T-cell (primary cell): ENCODE data around the gene U2AF2. TPM values are rescaled to one million over a fixed set of nuclear protein-coding genes. Genes with fewer than 3 reads are reported as not detected.

Experiments
- ATAC-seq, 4 experiments: fragments of 200-7000 bp in 3 of 4; fragments of 150-1000 bp in 1 of 4; cut with Tn5 transposase; replicated peaks in 1 of 4; 1 replicate in 3 of 4; 2 replicates in 1 of 4; pipeline ENCODE4 v1.10.0; 2021; ENCODE audit warnings: moderate library complexity in 3 of 4, mild to moderate bottlenecking in 2 of 4, moderate number of reproducible peaks in 1 of 4
- CTCF ChIA-PET, 2 donors: fragments of 300-600 bp; sonication (Branson Sonifier 250); formaldehyde crosslinking; loops; one replicate each; lab custom pipeline; 2022; ENCODE audit warnings: antibody characterized with exemption in 2 of 2; lab: Charles Lee
- POLR2A ChIA-PET, 2 donors: fragments of 300-600 bp; sonication (Branson Sonifier 250); formaldehyde crosslinking; loops; one replicate each; lab custom pipeline; 2022; ENCODE audit warnings: antibody characterized with exemption in 2 of 2; lab: Charles Lee
- DNase-seq, 35 experiments: peaks; one replicate each; pipeline versions ENCODE4 v3.0.0 to v3.0.0-alpha.2; 2013 to 2023
- H3K27ac ChIP-seq: one replicate; pipeline ENCODE4 v1.5.1; 2013; ENCODE audit warnings: low read length
- H3K27me3 ChIP-seq, 2 experiments: replicated peaks in 1 of 2; 1 replicate in 1 of 2; 2 replicates in 1 of 2; pipeline versions ENCODE4 v1.6.1 to v1.7.0; 2013; ENCODE audit warnings: low read length in 1 of 2, mixed read lengths in 1 of 2; ENCODE audit not compliant: control insufficient read depth in 2 of 2, insufficient read depth in 2 of 2; ENCODE audit errors: extremely low read depth in 1 of 2
- H3K36me3 ChIP-seq, 2 donors: 1 replicate in 1 of 2; 2 replicates in 1 of 2; pipeline versions ENCODE4 v1.6.1 to v1.7.0; 2013; ENCODE audit warnings: low read length in 1 of 2; ENCODE audit not compliant: control insufficient read depth in 2 of 2, insufficient read depth in 1 of 2; ENCODE audit errors: extremely low read depth in 1 of 2
- H3K4me1 ChIP-seq, 2 experiments: 1 replicate in 1 of 2; 2 replicates in 1 of 2; pipeline versions ENCODE4 v1.6.1 to v1.7.0; 2013; ENCODE audit warnings: low read length in 2 of 2, mixed read lengths in 1 of 2; ENCODE audit not compliant: insufficient read depth in 2 of 2, control insufficient read depth in 1 of 2; ENCODE audit errors: extremely low read depth in 1 of 2
- H3K4me3 ChIP-seq, 2 donors: 1 replicate in 1 of 2; 2 replicates in 1 of 2; pipeline versions ENCODE4 v1.5.1 to v1.7.0; 2013; ENCODE audit warnings: mild to moderate bottlenecking in 2 of 2, low read length in 1 of 2, moderate library complexity in 1 of 2; ENCODE audit not compliant: control insufficient read depth in 1 of 2; ENCODE audit errors: extremely low read depth in 1 of 2
- H3K9me3 ChIP-seq: 2 replicates; pipeline ENCODE4 v1.7.0; 2013
- H3K27ac Mint-ChIP-seq, 2 donors: one replicate each; pipeline ENCODE4 v1.8.0; 2020 to 2021; ENCODE audit warnings: mild to moderate bottlenecking in 2 of 2, mixed read lengths in 2 of 2
- H3K27me3 Mint-ChIP-seq, 2 donors: one replicate each; pipeline ENCODE4 v1.8.0; 2021 to 2022; ENCODE audit warnings: mixed read lengths in 2 of 2
- H3K36me3 Mint-ChIP-seq: one replicate; pipeline ENCODE4 v1.8.0; 2021; ENCODE audit warnings: mixed read lengths
- H3K4me1 Mint-ChIP-seq, 3 donors: one replicate each; pipeline ENCODE4 v1.8.0; 2020 to 2022; ENCODE audit warnings: mixed read lengths in 3 of 3, mild to moderate bottlenecking in 1 of 3
- H3K4me3 Mint-ChIP-seq, 3 donors: one replicate each; pipeline ENCODE4 v1.8.0; 2020 to 2022; ENCODE audit warnings: mild to moderate bottlenecking in 3 of 3, mixed read lengths in 3 of 3, moderate library complexity in 3 of 3
- H3K9me3 Mint-ChIP-seq, 3 donors: one replicate each; pipeline ENCODE4 v1.8.0; 2020 to 2022; ENCODE audit warnings: mixed read lengths in 3 of 3
- WGBS: methylation state at CpG from one replicate; pipeline ENCODE4 v1.1.5; 2013; ENCODE audit warnings: missing lambda C conversion rate; ENCODE audit not compliant: insufficient coverage; 5-methylcytosine and 5-hydroxymethylcytosine counted together
- total RNA-seq, 35 experiments: library from RNA in 6 of 35; stranded (reverse) in 6 of 35; fragments of 120-200 nt in 1 of 35; gene quantifications; one replicate each; pipeline versions ENCODE4 v1.2.1 to v1.2.4 and lab custom pipeline; 2013 to 2026

The U2AF2 gene
- total RNA-seq, 5 donors from 2014 or later (not counting 1 experiment from before 2014, with no cell fraction given) = 254 to 310 (median 303) TPM

- Histone ChIP-seq H3K4me1 (peaks cover 10 to 59% of the 10 kb centered on the region in 2 experiments), H3K9me3 (no peaks in the 10 kb centered on the region), H3K27me3 (no peaks in the 10 kb centered on the region), H3K4me3 (no peak overlapping the region), H3K27ac (no peak overlapping the region), H3K36me3 (peaks cover 26 to 69% of the 10 kb centered on the region in 2 donors)
- no peak for ATAC-seq
- no peak for DNase-seq
- no peak overlapping the region for H3K27ac Mint-ChIP-seq
- H3K27me3 Mint-ChIP-seq = no peaks in the 10 kb centered on the region
- H3K4me3 Mint-ChIP-seq = no peak overlapping the region
- WGBS = 99% methylated on average over 15 of the region's 20 CpGs
- peaks cover 36% of the 10 kb centered on the region for H3K36me3 Mint-ChIP-seq
- ChIA-PET POLR2A (no interaction called here), CTCF (no interaction called here)
- H3K9me3 Mint-ChIP-seq = no peaks in the 10 kb centered on the region
- H3K4me1 Mint-ChIP-seq = peaks cover 40 to 63% (median 60%) of the 10 kb centered on the region in 3 donors
Measured at GRCh38 chr19:55680339-55681130, 25.7 kb downstream of the U2AF2 start.

GRCh38 chr19:55681131-55682092 lies 26.6 kb downstream of the U2AF2 start:
- H3K27me3 ChIP-seq = no peaks in the 10 kb centered on the region
- H3K4me1 Mint-ChIP-seq = peaks cover 35 to 57% (median 55%) of the 10 kb centered on the region in 3 donors
- no peak overlapping the region for H3K27ac Mint-ChIP-seq
- no peak overlapping the region for H3K27ac ChIP-seq
- no peaks in the 10 kb centered on the region for H3K9me3 Mint-ChIP-seq
- CTCF ChIA-PET = no interaction called here
- POLR2A ChIA-PET = no interaction called here
- no peaks in the 10 kb centered on the region for H3K9me3 ChIP-seq
- peaks cover 41% of the 10 kb centered on the region for H3K36me3 Mint-ChIP-seq
- 93% methylated on average over 3 of the region's 9 CpGs for WGBS
- no peak for ATAC-seq
- H3K4me1 ChIP-seq = peaks cover 4 to 55% of the 10 kb centered on the region in 2 experiments
- no peak overlapping the region for H3K4me3 Mint-ChIP-seq
- peaks cover 31 to 78% of the 10 kb centered on the region in 2 donors for H3K36me3 ChIP-seq
- H3K4me3 ChIP-seq = no peak overlapping the region
- DNase-seq = no peak
- no peaks in the 10 kb centered on the region for H3K27me3 Mint-ChIP-seq

DNA sequence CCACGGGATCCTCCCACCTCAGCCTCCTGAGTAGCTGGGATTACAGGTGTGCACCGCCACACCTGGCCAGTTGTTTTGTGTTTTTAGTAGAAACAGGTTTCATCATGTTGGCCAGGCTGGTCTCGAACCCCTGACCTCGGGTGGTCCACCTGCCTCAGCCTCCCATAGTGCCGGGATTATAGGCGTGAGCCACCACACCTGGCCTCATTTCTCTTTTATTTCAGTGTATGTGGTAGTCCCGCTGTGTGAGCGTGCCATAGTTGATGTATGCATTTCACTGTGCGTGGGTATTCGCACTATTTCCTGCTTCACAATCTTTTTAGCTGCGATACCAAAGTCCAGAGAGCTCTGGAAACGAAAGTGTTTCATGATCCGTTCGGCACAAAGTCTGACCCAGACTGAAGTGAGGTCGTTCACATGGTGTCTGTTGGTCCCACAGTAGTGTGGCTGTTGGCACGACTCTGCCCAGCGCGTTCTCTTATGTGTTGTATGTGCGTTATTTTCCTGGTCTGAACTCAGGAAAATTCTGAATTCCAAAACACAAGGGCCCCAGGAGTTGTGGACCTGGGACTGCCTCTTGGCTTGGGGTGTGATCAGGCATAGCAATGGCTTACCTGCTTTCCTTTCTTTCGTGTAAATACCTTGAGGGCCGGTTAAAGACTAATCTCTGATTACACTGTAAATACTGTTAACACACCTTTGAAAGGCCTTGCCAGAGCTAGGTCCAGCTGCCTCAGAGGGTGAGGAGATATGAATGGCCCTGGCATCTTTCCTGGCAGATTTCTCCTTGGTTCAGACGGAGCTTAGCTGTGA lies 28.8 kb downstream of the U2AF2 start:
- H3K36me3 ChIP-seq = peaks cover 33 to 83% of the 10 kb centered on the region in 2 donors
- no peak overlapping the region for H3K27ac Mint-ChIP-seq
- ATAC-seq (no peak), DNase-seq (no peak)
- H3K4me1 Mint-ChIP-seq = peaks cover 13 to 40% (median 39%) of the 10 kb centered on the region in 3 donors
- H3K9me3 ChIP-seq = no peaks in the 10 kb centered on the region
- no peak overlapping the region for H3K4me3 ChIP-seq
- CTCF ChIA-PET = interaction anchor here in 1 of 2 donors (0.6 kb wide), 1 partner anchor 10 kb away, joined by 3 read pairs; no protein-coding TSS in a partner anchor
- no peak overlapping the region for H3K4me3 Mint-ChIP-seq
- H3K27me3 ChIP-seq = no peaks in the 10 kb centered on the region
- POLR2A ChIA-PET = no interaction called here
- H3K4me1 ChIP-seq = peaks cover 0 to 47% of the 10 kb centered on the region in 2 experiments
- H3K36me3 Mint-ChIP-seq = peaks cover 29% of the 10 kb centered on the region
- WGBS = 96% methylated on average over 10 of the region's 22 CpGs
- no peak overlapping the region for H3K27ac ChIP-seq
- no peaks in the 10 kb centered on the region for H3K9me3 Mint-ChIP-seq
- H3K27me3 Mint-ChIP-seq = no peaks in the 10 kb centered on the region

- Histone ChIP-seq H3K36me3 (peaks cover 29 to 83% of the 10 kb centered on the region in 2 donors), H3K4me3 (no peak overlapping the region), H3K9me3 (no peaks in the 10 kb centered on the region), H3K27me3 (no peaks in the 10 kb centered on the region), H3K27ac (no peak overlapping the region), H3K4me1 (peaks cover 0 to 32% of the 10 kb centered on the region in 2 experiments)
- 97% methylated on average over 58 of the region's 60 CpGs for WGBS
- ATAC-seq (no peak), DNase-seq (no peak)
- POLR2A ChIA-PET = no interaction called here
- Mint-ChIP-seq H3K27me3 (no peaks in the 10 kb centered on the region), H3K4me3 (no peak overlapping the region), H3K9me3 (no peaks in the 10 kb centered on the region), H3K36me3 (peaks cover 29% of the 10 kb centered on the region), H3K27ac (no peak overlapping the region), H3K4me1 (peaks cover 4 to 26% (median 26%) of the 10 kb centered on the region in 3 donors)
- CTCF ChIA-PET = no interaction called here
Measured at GRCh38 chr19:55684946-55685681, 30.3 kb downstream of the U2AF2 start.

- Mint-ChIP-seq H3K9me3 (no peaks in the 10 kb centered on the region), H3K27me3 (no peaks in the 10 kb centered on the region), H3K27ac (no peak overlapping the region), H3K4me1 (peaks cover 4 to 20% (median 19%) of the 10 kb centered on the region in 3 donors), H3K36me3 (peaks cover 26% of the 10 kb centered on the region), H3K4me3 (no peak overlapping the region)
- H3K9me3 ChIP-seq = no peaks in the 10 kb centered on the region
- H3K27me3 ChIP-seq = no peaks in the 10 kb centered on the region
- no peak overlapping the region for H3K27ac ChIP-seq
- DNase-seq (no peak), ATAC-seq (no peak)
- 93% methylated on average over 5 of the region's 6 CpGs for WGBS
- H3K36me3 ChIP-seq = peaks cover 36 to 83% of the 10 kb centered on the region in 2 donors
- CTCF ChIA-PET = no interaction called here
- POLR2A ChIA-PET = no interaction called here
- peaks cover 0 to 26% of the 10 kb centered on the region in 2 experiments for H3K4me1 ChIP-seq
- H3K4me3 ChIP-seq = no peak overlapping the region
Measured at GRCh38 chr19:55685776-55686175, 30.9 kb downstream of the U2AF2 start.
